Measurements from ENCODE around the gene CLDN10. TPM values are rescaled to one million over a fixed set of nuclear protein-coding genes. Genes with fewer than 3 reads are reported as not detected.

CLDN10 gene
- total RNA-seq, 1 donor from 2014 or later, result not detected

GRCh38 chr13:95573221-95573620, 20.7 kb downstream of the CLDN10 start:
- no peak for DNase-seq

GRCh38 chr13:95579303-95579702, 26.8 kb downstream of the CLDN10 start:
- peaks cover 23% of the 10 kb centered on the region for H3K36me3 ChIP-seq
- H3K27me3 ChIP-seq (ENCODE audit: low read depth), result no peaks in the 10 kb centered on the region
- no peak overlapping the region for H3K4me3 ChIP-seq
- DNase-seq, result no peak
- intact Hi-C loops (cut with micrococcal nuclease), result no loop called here
- no peak for TF ChIP-seq CTCF (IDR thresholded peaks at IDR 0.05; ENCODE audit: borderline replicate concordance)
- no peak overlapping the region for H3K27ac ChIP-seq (replicated peaks)
- no peaks in the 10 kb centered on the region for H3K4me1 ChIP-seq
- no peaks in the 10 kb centered on the region for H3K9me3 ChIP-seq (replicated peaks)

More at GRCh38 chr13:95573221-95573620, 20.7 kb downstream of the CLDN10 start:
- no peaks in the 10 kb centered on the region for H3K36me3 ChIP-seq
- H3K9me3 ChIP-seq (replicated peaks), result no peaks in the 10 kb centered on the region
- TF ChIP-seq CTCF (IDR thresholded peaks at IDR 0.05; ENCODE audit: borderline replicate concordance), result no peak
- intact Hi-C loops (cut with micrococcal nuclease), result no loop called here
- H3K4me1 ChIP-seq, result no peaks in the 10 kb centered on the region
- no peak overlapping the region for H3K27ac ChIP-seq (replicated peaks)
- no peak overlapping the region for H3K4me3 ChIP-seq
- no peaks in the 10 kb centered on the region for H3K27me3 ChIP-seq (ENCODE audit: low read depth)

GRCh38 chr13:95585867-95586266, 33.3 kb downstream of the CLDN10 start:
- H3K9me3 ChIP-seq (replicated peaks), result no peaks in the 10 kb centered on the region
- H3K4me3 ChIP-seq, result no peak overlapping the region
- no peak overlapping the region for H3K27ac ChIP-seq (replicated peaks)
- peaks cover 44% of the 10 kb centered on the region for H3K36me3 ChIP-seq
- H3K27me3 ChIP-seq (ENCODE audit: low read depth), result no peaks in the 10 kb centered on the region
- no peak for TF ChIP-seq CTCF (IDR thresholded peaks at IDR 0.05; ENCODE audit: borderline replicate concordance)
- no peak for DNase-seq
- intact Hi-C loops (cut with micrococcal nuclease), result no loop called here
- no peaks in the 10 kb centered on the region for H3K4me1 ChIP-seq

DNA sequence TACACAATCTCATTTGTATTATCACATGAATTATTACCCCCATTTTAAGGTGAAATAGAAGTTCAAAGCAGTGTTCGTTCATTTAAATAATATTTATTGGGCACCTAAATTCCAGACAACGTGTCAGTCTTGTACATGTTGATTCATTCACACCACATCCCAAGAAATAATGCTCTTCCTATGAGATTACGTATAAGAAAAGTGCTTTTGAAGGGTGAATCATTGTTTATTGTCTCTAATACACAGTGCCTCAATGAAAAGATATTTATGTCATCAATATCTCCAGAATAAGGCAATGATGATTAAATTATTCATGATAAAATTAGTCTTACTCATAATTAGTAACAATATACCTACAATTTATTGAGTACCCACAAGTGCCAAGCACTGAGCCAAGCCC, 35.6 kb downstream of the CLDN10 start:
- Histone ChIP-seq H3K9me3 (replicated peaks) (no peaks in the 10 kb centered on the region), H3K4me3 (no peak overlapping the region), H3K4me1 (no peaks in the 10 kb centered on the region), H3K36me3 (peaks cover 26% of the 10 kb centered on the region), H3K27ac (replicated peaks) (no peak overlapping the region), H3K27me3 (ENCODE audit: low read depth) (no peaks in the 10 kb centered on the region)
- TF ChIP-seq CTCF (IDR thresholded peaks at IDR 0.05; ENCODE audit: borderline replicate concordance), result no peak
- DNase-seq, result no peak
- intact Hi-C loops (cut with micrococcal nuclease), result no loop called here

- no peak for TF ChIP-seq CTCF (IDR thresholded peaks at IDR 0.05; ENCODE audit: borderline replicate concordance)
- intact Hi-C loops (cut with micrococcal nuclease), result no loop called here
- no peak overlapping the region for H3K4me3 ChIP-seq
- no peak overlapping the region for H3K27ac ChIP-seq (replicated peaks)
- peaks cover 24% of the 10 kb centered on the region for H3K36me3 ChIP-seq
- no peak for DNase-seq
- H3K27me3 ChIP-seq (ENCODE audit: low read depth), result no peaks in the 10 kb centered on the region
- no peaks in the 10 kb centered on the region for H3K9me3 ChIP-seq (replicated peaks)
- no peaks in the 10 kb centered on the region for H3K4me1 ChIP-seq
Measured at GRCh38 chr13:95588721-95589120, 36.2 kb downstream of the CLDN10 start.

- Histone ChIP-seq H3K4me1 (no peaks in the 10 kb centered on the region), H3K27me3 (ENCODE audit: low read depth) (no peaks in the 10 kb centered on the region), H3K36me3 (peaks cover 6% of the 10 kb centered on the region), H3K27ac (replicated peaks) (no peak overlapping the region), H3K9me3 (replicated peaks) (no peaks in the 10 kb centered on the region), H3K4me3 (no peak overlapping the region)
- DNase-seq, result no peak
- intact Hi-C loops (cut with micrococcal nuclease), result no loop called here
- TF ChIP-seq CTCF (IDR thresholded peaks at IDR 0.05; ENCODE audit: borderline replicate concordance), result no peak
Measured at GRCh38 chr13:95593462-95593861, 40.9 kb downstream of the CLDN10 start.
